MG63 (cell line): ENCODE measurements around the gene SUFU. TPM values are rescaled to one million over a fixed set of nuclear protein-coding genes. Genes with fewer than 3 reads are reported as not detected.

Source experiments
- DNase-seq: peaks from one replicate; pipeline ENCODE4 v3.0.0-alpha.2; 2020
- H3K27me3 ChIP-seq: fragments of 250-450 bp; sonication (Bioruptor Pico); 2 replicates; pipeline ENCODE4 v1.5.1; 2020; ENCODE audit warnings: mild to moderate bottlenecking, moderate library complexity
- H3K36me3 ChIP-seq: fragments of 250-450 bp; sonication (Bioruptor Pico); 2 replicates; pipeline ENCODE4 v1.5.1; 2020; ENCODE audit warnings: mild to moderate bottlenecking, moderate library complexity
- H3K4me3 ChIP-seq: fragments of 250-450 bp; sonication (Bioruptor Pico); 2 replicates; pipeline ENCODE4 v1.5.1; 2020; ENCODE audit warnings: mild to moderate bottlenecking, moderate library complexity
- H3K9me3 ChIP-seq: fragments of 250-450 bp; sonication (Bioruptor Pico); 2 replicates; pipeline ENCODE4 v1.5.1; 2020; ENCODE audit warnings: mild to moderate bottlenecking, moderate library complexity
- total RNA-seq: library from RNA; depleted of rRNA; stranded (reverse); fragments of >200 nt; shearing (Covaris generic); gene quantifications from 2 replicates; pipeline ENCODE4 v1.2.3, GENCODE V29; 2014; ENCODE audit warnings: low replicate concordance

SUFU gene
- total RNA-seq, 1 experiment from 2014 or later, result 2.0 TPM

DNA sequence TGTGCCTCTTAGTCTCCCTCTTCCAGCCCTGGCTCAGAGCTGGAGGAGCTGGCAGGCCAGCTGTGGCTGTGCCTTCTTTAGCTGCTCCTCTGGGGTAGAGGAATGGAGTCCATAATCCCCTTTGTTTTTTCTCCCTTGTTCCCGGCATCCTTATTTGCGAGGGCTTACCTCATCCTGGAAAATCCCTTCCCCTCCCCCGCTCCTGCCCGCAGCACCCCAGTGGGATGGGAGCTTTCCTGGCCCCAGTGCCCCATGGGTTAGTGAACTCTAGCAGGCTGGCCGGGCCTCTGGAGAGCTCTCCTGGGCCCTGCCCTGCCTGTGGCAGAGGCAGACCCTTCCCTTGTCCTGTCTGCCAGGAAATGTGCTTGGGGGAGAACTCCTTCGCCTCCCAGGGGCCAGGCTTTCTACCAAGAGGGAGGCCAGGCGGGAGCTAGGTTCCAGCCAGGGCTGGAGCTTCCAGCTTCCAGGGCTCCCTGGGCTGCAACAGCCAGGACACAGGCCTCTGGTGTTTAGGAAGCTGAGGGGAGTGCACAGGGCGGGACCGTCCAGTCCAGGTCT, 124.0 kb downstream of the SUFU start:
- Histone ChIP-seq H3K27me3 (no peaks in the 10 kb centered on the region), H3K36me3 (peaks cover 9% of the 10 kb centered on the region), H3K4me3 (no peak overlapping the region), H3K9me3 (no peaks in the 10 kb centered on the region)
- DNase-seq, result peak; percentile 59

DNA sequence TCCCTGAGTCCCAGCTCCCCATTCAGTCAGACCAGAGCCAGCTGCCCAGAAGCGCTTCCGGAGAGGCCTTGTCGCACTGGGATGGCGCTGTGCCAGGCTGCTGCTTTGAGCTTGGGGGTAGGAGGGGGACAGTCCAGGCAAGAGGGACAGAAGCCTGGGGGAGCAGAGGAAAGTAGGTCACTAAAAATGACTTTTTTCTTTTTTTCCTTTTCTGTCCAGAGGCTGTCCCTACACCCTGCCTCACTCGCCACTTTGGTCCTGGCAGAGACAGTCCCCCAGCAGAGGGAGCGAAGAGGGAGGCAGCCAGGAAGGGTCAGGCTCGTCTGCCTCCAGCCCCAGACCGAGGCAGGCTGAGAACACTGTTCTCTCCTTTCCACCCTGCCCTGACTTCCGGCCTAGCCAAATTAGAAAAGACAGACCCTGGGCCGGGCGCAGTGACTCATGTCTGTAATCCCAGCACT, 124.7 kb downstream of the SUFU start:
- H3K9me3 ChIP-seq, result no peaks in the 10 kb centered on the region
- H3K27me3 ChIP-seq, result no peaks in the 10 kb centered on the region
- no peak overlapping the region for H3K4me3 ChIP-seq
- H3K36me3 ChIP-seq, result peaks cover 9% of the 10 kb centered on the region
- no peak for DNase-seq

DNA sequence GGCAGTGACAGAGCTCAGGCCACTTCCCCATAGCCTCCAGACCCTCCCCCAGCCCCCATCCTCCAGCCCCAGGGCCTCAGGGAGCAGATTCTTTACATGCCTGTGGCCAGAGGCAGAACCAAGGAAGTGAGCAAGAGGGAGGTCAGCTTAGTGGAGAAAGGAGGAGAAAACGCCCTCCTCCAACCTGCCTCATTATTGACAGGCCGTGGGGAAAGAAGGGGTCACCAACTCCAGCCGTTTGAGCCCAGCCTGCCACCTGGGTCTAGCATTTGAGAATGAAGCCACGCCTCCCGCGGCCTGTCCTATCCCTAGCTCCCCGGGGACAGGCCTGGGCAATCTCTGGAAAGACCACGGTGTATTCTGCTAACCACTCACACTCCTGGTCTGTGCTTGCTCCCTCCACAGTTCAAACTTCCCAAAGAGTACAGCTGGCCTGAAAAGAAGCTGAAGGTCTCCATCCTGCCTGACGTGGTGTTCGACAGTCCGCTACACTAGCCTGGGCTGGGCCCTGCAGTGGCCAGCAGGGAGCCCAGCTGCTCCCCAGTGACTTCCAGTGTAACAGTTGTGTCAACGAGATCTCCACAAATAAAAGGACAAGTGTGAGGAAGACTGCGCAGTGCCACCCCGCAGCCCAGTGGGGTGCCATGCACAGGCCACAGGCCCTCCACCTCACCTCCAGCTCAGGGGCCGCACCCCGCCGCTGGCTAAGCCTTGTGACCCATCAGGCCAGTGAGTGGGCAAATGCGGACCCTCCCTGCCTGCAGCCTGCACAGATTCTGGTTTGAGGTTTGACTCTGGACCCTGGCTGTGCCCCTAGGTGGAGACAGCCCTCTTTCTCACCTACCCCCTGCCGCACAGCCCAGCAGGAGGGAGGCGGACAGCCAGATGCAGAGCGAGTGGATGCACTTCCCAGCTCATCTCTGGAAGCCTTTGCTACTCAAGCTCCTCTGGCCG, 126.2 kb downstream of the SUFU start:
- H3K9me3 ChIP-seq, result no peaks in the 10 kb centered on the region
- peaks cover 9% of the 10 kb centered on the region for H3K36me3 ChIP-seq
- no peak overlapping the region for H3K4me3 ChIP-seq
- H3K27me3 ChIP-seq, result no peaks in the 10 kb centered on the region
- peak; percentile 88 for DNase-seq

DNA sequence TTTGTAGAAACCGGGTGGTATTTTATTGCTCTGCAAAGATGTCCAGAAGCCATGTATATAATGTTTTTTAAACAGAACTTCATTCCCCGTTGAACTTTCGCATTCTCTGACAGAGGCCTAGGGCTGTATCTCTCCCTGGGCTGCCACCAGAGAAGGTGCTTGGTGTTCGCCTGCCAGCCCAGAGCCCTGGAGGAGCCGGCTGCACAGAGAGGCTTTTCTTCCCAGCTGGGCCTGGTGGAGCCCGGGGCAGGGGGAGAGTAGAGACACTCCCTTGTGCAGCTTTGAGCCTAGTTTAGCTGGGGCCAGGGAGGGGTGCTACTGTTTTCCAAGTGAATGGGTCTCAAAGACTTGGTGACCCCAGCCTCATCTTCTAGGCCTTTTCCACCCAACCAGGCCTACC, 126.9 kb downstream of the SUFU start:
- no peak for DNase-seq
- no peaks in the 10 kb centered on the region for H3K9me3 ChIP-seq
- H3K4me3 ChIP-seq, result no peak overlapping the region
- no peaks in the 10 kb centered on the region for H3K27me3 ChIP-seq
- H3K36me3 ChIP-seq, result peaks cover 9% of the 10 kb centered on the region

DNA sequence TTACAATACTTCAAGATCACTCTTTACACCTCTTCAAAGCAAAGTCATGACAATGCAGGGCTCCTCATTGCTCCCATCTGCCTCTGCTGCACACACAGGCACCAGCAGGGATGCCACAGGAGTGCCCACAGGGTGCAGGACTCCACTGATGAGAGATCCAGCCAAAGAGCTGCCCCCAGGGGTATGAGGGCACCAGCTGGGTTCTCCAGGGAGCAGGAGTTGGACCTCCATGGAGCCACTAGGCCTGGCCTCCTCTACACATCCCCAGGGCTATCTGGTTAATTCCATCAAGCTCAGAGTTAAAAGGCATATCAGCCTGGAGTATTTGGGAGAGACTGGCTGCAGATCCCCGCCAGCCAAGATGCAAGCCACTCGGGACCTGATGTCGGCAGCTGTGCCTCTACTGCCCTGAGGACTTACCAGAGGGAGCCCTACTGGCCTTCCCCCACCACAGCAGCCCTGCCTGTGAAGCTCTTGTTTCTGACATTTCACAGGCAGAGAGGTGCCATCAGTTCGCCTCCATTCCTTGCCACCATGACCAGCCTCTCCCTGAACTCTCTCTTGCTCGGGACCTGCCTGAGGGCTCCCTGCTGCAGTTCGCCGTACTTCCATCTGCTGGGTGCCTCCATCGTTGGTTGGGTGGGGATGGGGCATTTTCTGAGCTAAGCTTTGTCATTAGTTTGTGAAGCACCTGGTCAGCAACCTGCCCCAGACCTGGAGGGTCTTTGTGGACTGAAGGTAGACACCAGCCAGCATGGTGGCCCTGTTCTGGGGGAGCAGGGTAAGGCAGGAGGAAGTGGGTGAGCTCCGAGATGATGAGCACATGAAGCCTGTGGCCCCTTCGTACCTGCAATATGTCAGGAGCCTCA, 128.0 kb downstream of the SUFU start:
- no peak overlapping the region for H3K4me3 ChIP-seq
- no peaks in the 10 kb centered on the region for H3K9me3 ChIP-seq
- H3K36me3 ChIP-seq, result peaks cover 9% of the 10 kb centered on the region
- no peaks in the 10 kb centered on the region for H3K27me3 ChIP-seq
- no peak for DNase-seq

DNA sequence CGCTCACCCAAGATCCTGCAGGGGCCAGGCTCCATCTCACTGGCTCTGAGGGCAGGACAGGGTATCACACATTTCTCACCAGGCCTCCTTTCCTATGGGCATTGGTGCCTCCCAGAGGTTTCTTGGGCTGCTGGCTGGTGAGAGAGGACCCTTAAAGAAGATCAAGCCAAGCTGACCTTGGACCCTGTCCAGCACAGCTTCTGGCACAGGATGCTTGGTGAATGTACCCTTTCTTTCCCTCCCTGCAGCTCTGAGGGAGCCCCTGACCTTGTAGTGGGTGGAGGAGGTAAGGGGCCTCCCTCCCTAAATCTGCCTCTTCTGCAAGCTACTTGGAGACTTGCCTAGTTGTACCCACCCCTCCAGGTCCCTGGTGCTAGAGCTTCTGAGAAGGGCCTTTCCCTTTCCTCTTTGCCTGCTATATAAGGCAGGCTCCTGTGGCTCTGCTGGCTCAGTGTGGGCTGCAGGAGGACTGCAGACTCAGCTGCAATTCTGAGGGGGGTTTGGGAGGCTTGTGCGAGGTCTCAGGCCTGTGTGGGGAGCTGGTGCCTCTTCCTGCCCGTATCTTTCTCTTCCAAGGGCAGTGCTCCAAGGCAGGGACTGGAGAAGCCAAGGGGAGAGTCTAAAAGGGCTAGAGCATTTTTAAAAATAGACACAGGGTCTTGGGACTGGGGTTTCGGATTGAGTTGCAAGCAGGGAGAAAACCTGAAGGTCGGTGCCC, 128.8 kb downstream of the SUFU start:
- Histone ChIP-seq H3K9me3 (no peaks in the 10 kb centered on the region), H3K27me3 (no peaks in the 10 kb centered on the region), H3K36me3 (peaks cover 9% of the 10 kb centered on the region), H3K4me3 (no peak overlapping the region)
- DNase-seq, result peak; percentile 53

DNA sequence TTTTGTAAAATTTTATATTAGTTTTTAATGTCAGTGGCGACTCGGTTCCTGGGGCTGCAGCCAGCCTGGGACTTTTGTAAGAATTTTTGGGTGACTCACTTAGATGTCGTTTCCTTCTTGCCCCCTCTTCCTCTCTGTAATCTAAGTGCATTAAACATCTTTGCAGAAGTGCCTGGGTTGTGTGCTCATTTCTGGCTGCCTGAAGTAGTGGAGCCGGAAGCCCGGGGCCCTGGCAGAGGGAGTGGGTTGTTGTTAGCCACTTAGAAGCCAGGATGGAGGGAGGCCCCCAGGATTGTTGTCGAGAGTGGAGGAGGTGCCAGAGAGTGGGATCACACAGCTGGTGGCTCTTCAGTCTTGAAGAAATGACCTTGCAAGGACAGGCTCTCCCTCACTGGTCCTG, 129.5 kb downstream of the SUFU start:
- Histone ChIP-seq H3K4me3 (no peak overlapping the region), H3K9me3 (no peaks in the 10 kb centered on the region), H3K27me3 (no peaks in the 10 kb centered on the region), H3K36me3 (peaks cover 9% of the 10 kb centered on the region)
- peak; percentile 57 for DNase-seq

DNA sequence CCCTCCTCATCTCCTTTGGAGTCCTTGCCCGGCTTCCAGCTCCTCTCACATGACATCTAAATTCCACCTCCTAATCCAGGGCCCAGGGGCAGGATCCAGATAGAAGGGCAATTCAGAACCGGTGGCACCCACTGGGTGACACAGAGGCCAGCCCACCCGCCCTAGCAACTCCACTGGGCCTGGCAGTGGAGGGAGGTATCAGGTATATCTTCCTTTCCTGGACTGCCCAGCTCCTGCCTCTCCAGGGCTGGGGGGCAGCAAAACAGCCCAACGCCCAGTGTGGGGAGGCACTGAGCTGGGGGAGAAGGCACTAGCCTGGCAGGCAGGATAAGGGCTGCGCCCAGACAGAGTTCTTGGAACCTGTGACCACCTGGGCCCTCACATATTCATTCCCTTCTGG, 130.1 kb downstream of the SUFU start:
- H3K27me3 ChIP-seq, result no peaks in the 10 kb centered on the region
- H3K36me3 ChIP-seq, result peaks cover 9% of the 10 kb centered on the region
- no peak for DNase-seq
- no peaks in the 10 kb centered on the region for H3K9me3 ChIP-seq
- no peak overlapping the region for H3K4me3 ChIP-seq

DNA sequence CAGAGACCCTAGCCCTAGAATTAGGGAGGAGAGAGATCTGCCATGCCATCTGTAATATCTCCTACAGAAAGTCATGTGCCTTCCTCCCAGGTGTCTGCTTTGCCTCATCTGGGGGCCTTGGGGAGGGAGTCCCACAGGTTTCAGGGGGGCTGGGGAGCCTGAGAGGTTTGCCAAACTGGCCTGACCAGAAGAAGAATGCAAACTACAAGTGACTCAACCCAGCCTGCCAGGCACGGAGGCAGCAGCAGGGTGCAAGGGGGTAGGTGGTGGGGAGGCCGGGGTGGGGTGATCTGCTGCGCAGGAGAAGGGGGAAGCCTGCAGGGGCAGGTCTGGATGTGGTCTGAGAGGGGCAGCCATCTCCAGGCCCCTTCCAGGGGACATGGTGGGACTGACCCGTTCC, 130.9 kb downstream of the SUFU start:
- H3K36me3 ChIP-seq, result peaks cover 9% of the 10 kb centered on the region
- no peaks in the 10 kb centered on the region for H3K9me3 ChIP-seq
- no peak overlapping the region for H3K4me3 ChIP-seq
- DNase-seq, result no peak
- no peaks in the 10 kb centered on the region for H3K27me3 ChIP-seq

DNA sequence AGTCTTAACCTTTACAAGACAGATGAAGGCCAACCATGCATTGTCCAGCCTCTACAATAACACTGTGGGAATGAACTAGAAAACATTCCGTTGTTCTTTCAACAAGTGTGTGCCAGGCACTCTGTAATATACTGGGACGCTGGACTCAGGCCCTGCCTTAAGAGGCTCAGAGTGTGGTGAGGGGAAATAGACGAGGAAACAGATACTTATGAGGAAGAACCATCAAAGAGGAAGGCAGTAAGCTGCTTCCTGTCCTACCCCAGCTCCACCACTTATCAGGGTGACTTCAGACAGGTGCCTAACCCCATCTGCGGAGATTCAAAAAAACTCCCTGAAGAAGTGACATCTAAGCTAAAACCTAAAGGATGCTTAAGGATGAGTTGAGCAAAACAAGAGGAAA, 131.6 kb downstream of the SUFU start:
- Histone ChIP-seq H3K4me3 (no peak overlapping the region), H3K27me3 (no peaks in the 10 kb centered on the region), H3K36me3 (peaks cover 3% of the 10 kb centered on the region), H3K9me3 (no peaks in the 10 kb centered on the region)
- DNase-seq, result no peak

DNA sequence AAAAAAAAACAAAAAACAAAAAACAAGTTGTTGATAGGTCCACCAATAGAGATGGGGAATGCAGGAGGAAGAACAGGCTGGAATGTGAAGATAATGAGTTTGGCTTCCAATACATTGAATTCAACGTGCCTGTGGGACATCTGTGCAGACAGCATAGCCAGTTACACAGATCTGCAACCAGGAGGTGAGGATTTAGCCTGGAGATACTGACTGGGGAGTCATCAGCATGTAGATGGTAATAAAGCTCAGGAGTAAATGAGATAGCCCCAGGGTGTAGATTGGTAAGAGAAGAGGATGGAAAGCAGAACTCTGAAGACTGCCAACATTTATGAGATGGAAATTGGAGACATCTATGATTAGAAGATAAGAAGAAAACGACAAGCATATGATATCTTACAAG, 135.8 kb downstream of the SUFU start:
- DNase-seq, result no peak
- Histone ChIP-seq H3K36me3 (no peaks in the 10 kb centered on the region; the same call in 1 of the 2 replicates), H3K9me3 (no peaks in the 10 kb centered on the region), H3K27me3 (no peaks in the 10 kb centered on the region), H3K4me3 (no peak overlapping the region)

DNA sequence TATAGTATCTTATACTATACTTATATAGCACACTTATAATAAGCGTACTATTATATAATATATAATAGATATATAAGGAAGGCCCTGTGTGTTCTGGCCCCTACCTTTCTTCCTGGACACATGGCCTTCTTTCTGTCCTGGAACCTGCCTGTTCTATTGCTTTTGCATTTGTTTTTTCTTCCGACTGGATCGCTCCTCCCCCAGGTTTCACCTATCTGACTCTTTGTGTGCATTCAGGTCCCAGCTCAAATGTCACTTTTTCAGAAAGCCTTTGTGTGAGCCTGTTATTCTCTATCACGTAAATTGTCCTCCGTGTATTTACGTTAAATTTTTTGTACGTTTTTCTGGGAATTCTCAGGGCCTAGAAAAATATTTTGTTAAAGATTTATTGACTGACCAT, 137.6 kb downstream of the SUFU start:
- no peak for DNase-seq
- peak overlapping the region; percentile 70 for H3K4me3 ChIP-seq
- no peaks in the 10 kb centered on the region for H3K9me3 ChIP-seq
- no peaks in the 10 kb centered on the region for H3K27me3 ChIP-seq
- peaks cover 14% of the 10 kb centered on the region for H3K36me3 ChIP-seq

DNA sequence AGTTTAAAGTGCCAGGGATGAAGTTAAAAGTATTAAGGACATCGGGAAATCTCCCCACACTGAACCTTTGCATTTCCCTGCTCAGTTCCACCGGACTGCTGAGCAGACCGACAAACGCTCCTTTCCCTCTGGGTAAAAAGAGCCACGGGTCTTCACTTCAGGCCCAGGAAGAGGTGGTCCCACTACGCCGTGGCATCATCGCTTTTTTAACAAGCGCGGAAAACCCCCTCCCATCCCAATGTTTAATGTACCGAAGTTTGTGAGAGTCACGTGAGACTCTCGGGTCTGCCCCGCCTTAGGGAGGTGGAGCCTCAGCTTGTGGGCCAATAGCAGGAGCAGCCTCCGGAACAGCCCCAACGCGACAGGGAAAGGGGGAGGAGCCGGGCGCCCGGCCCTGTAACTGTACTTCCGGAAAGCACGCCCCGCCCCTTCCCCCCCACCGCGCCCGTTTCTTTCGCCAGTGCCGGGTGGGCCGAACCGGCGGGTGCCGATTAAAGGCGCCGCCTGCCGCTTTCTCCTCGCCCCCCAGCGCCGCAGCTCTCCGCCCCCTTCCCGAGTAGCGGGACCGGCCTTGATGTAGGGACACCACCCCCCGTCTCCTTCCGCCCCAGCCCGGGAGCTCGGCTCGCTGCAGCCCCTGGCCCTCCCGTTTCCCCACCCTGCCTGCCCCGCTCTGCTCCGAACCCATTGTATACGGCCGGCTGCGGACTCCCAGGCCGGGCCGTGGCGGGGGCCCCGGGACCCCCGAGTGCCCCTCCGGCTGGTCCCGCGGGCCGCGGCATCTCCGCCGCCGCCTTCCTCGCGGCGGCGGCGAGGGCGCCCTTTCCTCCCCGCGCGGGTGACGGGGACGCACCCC, 138.3 kb downstream of the SUFU start:
- Histone ChIP-seq H3K9me3 (no peaks in the 10 kb centered on the region), H3K27me3 (no peaks in the 10 kb centered on the region), H3K36me3 (peaks cover 21% of the 10 kb centered on the region), H3K4me3 (peak overlapping the region; percentile 70)
- peak; percentile 98 for DNase-seq

DNA sequence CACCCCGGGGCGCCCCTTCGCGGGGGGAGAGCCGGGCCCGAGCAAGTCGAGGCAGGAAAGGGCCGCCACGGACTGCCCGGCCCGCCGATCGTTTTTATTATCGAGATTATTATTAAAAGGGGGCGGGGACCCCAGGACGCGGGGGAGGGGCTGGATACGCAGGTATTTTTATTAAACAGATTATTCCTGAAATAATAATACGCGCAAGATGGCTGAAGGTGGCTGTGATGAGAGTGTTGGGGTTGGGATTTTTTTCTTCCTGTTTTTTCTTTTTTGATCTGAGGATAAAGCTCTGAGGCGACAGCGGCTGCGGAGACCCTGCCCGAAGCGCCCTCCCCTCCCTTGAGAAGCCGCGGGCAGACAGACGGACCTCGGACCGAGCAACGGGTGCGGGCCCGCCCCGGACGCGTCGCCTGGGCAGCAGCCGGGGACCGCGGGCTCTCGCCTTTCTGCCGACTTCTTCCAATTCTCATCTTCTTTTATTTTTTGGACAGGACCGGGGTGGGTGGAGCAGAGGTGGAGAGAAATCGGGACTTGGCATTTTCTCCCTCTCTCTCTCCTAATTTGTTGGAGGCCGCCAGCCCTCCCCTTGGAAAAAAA, 139.1 kb downstream of the SUFU start:
- Histone ChIP-seq H3K27me3 (no peaks in the 10 kb centered on the region), H3K9me3 (no peaks in the 10 kb centered on the region), H3K36me3 (peaks cover 22% of the 10 kb centered on the region), H3K4me3 (peak overlapping the region; percentile 70)
- DNase-seq, result peak; percentile 59

DNA sequence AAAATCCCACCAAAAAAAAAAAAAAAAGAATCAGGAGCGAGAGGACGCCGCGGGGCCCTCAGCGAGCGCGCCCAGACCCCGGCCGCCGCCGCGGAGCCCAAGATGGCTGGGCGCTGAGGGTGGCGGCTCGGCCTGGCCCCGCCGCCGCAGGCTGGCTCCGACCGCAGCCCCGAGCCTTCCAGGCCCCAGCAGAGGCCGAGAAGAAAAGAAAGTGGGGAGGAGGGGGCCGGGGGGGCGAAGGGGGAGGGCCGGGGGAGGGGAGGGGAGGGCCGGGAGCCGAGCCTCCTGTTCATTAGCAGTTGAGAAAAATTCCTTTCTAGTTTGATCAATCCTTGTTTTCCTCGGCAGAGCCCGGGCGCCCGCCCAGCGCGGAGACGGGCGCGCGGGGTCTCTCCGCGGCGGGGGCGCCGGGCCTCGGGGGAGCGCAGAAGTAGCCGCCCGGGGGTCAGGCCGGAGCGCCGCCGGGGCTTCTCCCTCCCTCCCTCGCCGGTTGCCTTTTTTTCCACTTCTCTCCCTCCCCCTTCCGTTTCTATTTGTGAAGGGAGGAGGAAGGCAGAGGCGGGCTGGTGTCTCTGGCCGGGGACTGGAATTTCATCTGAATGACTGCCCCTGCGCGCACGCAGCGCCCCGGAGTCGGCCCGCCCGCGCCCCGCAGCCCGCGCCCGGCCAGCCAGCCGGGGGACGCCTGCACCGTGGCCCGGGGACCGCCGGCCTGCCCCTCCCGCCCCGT, 139.7 kb downstream of the SUFU start:
- Histone ChIP-seq H3K4me3 (peak overlapping the region; percentile 79), H3K27me3 (no peaks in the 10 kb centered on the region), H3K9me3 (no peaks in the 10 kb centered on the region), H3K36me3 (peaks cover 22% of the 10 kb centered on the region)
- DNase-seq, result peak; percentile 69
